PC-9 (cell line): ENCODE results near the gene TMEM132D.

Source experiments
- EZH2 ChIP-seq: fragments of 200-600 bp; sonication (generic); IDR thresholded peaks from 2 replicates; pipeline ENCODE4 v1.8.0; 2017; ENCODE audit warnings: antibody characterized with exemption, low read depth
- TF ChIP-seq, protein P1 (sequence below): fragments of 200-600 bp; sonication (generic); conservative IDR thresholded peaks from 2 replicates; pipeline ENCODE4 v1.6.1; 2017; ENCODE audit warnings: mixed run types, antibody characterized with exemption, mild to moderate bottlenecking, moderate library complexity

- TF ChIP-seq, protein P1, sequence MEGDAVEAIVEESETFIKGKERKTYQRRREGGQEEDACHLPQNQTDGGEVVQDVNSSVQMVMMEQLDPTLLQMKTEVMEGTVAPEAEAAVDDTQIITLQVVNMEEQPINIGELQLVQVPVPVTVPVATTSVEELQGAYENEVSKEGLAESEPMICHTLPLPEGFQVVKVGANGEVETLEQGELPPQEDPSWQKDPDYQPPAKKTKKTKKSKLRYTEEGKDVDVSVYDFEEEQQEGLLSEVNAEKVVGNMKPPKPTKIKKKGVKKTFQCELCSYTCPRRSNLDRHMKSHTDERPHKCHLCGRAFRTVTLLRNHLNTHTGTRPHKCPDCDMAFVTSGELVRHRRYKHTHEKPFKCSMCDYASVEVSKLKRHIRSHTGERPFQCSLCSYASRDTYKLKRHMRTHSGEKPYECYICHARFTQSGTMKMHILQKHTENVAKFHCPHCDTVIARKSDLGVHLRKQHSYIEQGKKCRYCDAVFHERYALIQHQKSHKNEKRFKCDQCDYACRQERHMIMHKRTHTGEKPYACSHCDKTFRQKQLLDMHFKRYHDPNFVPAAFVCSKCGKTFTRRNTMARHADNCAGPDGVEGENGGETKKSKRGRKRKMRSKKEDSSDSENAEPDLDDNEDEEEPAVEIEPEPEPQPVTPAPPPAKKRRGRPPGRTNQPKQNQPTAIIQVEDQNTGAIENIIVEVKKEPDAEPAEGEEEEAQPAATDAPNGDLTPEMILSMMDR: no peak
- TF ChIP-seq EZH2: no peak
Observed at GRCh38 chr12:129570796-129571400, 332.9 kb downstream of the TMEM132D start.
